WTC11 (cell line): ENCODE data around the gene SNX2.

Source experiments
- CBFB ChIP-seq: sonication (generic); formaldehyde crosslinking; IDR thresholded peaks from 2 replicates; pipeline ENCODE4 v1.8.1; 2022; ENCODE audit warnings: mild to moderate bottlenecking, low read depth, missing genetic modification reagents
- TCF7 ChIP-seq: sonication (generic); formaldehyde crosslinking; IDR thresholded peaks from 2 replicates; pipeline ENCODE4 v1.8.0; 2022; ENCODE audit warnings: mild to moderate bottlenecking, low read depth, missing genetic modification reagents, moderate library complexity
- ZNF317 ChIP-seq: sonication (generic); formaldehyde crosslinking; IDR thresholded peaks from 2 replicates; pipeline ENCODE4 v1.8.1; 2023; ENCODE audit warnings: low read depth, mild to moderate bottlenecking, moderate library complexity, missing genetic modification reagents, borderline replicate concordance
- TF ChIP-seq, protein P1 (sequence below): sonication (generic); formaldehyde crosslinking; IDR thresholded peaks from 2 replicates; pipeline ENCODE4 v1.8.0; 2023; ENCODE audit warnings: missing genetic modification reagents
- TF ChIP-seq, protein P2 (sequence below): sonication (generic); formaldehyde crosslinking; IDR thresholded peaks from 2 replicates; pipeline ENCODE4 v1.8.1; 2023; ENCODE audit warnings: mild to moderate bottlenecking, missing genetic modification reagents, moderate library complexity

DNA sequence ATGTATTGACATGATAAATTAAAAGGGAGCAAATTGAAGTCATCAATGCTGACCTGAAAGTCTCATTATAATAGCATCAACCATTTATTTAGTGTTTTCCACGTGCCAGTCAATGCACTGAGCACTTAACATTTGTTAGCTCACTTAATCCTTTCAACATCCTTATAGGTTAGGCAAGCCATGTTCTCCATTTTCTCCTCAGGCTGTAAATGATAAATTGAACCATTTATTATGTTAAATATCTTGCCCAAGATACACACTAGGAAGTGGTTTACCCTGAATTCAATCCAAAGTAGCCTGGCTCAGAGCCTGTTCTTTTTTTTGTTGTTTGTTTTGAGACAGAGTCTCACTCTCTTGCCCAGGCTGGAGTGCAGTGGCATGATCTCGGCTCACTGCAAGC lies 25.0 kb upstream of the SNX2 start:
- TF ChIP-seq, protein P1, sequence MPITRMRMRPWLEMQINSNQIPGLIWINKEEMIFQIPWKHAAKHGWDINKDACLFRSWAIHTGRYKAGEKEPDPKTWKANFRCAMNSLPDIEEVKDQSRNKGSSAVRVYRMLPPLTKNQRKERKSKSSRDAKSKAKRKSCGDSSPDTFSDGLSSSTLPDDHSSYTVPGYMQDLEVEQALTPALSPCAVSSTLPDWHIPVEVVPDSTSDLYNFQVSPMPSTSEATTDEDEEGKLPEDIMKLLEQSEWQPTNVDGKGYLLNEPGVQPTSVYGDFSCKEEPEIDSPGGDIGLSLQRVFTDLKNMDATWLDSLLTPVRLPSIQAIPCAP, result no peak
- no peak for TF ChIP-seq CBFB
- no peak for TF ChIP-seq TCF7 (CRISPR knock-in tag)
- TF ChIP-seq ZNF317 (CRISPR knock-in tag), result no peak
- TF ChIP-seq, protein P2, sequence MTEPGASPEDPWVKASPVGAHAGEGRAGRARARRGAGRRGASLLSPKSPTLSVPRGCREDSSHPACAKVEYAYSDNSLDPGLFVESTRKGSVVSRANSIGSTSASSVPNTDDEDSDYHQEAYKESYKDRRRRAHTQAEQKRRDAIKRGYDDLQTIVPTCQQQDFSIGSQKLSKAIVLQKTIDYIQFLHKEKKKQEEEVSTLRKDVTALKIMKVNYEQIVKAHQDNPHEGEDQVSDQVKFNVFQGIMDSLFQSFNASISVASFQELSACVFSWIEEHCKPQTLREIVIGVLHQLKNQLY (CRISPR knock-in tag), result no peak
